ENCODE data around the gene CLDN18. TPM values are rescaled to one million over a fixed set of nuclear protein-coding genes. Genes with fewer than 3 reads are reported as not detected.

Gene CLDN18
- total RNA-seq, 1 donor from 2014 or later: 19.5 TPM

GRCh38 chr3:137978328-137978727 lies 31.6 kb upstream of the CLDN18 start:
- no peak for DNase-seq (ENCODE audit: low spot score, unreplicated experiment)
- H3K36me3 Mint-ChIP-seq (ENCODE audit: insufficient read depth): no peaks in the 10 kb centered on the region
- H3K27me3 Mint-ChIP-seq: no peaks in the 10 kb centered on the region
- no peaks in the 10 kb centered on the region for H3K9me3 Mint-ChIP-seq (ENCODE audit: low read depth)
- no peak overlapping the region for H3K4me3 Mint-ChIP-seq (ENCODE audit: low read depth)
- H3K27ac Mint-ChIP-seq: no peak overlapping the region
- TF ChIP-seq CTCF (IDR thresholded peaks at IDR 0.05; ENCODE audit: unreplicated experiment): no peak
- H3K4me1 Mint-ChIP-seq (ENCODE audit: low read depth): peaks cover 2% of the 10 kb centered on the region

GRCh38 chr3:137987723-137988122 lies 22.2 kb upstream of the CLDN18 start:
- no peaks in the 10 kb centered on the region for H3K27me3 Mint-ChIP-seq

GRCh38 chr3:137988152-137988551 lies 21.8 kb upstream of the CLDN18 start:
- H3K27me3 Mint-ChIP-seq: no peaks in the 10 kb centered on the region
- peaks cover 1% of the 10 kb centered on the region for H3K9me3 Mint-ChIP-seq (ENCODE audit: low read depth)
- no peak overlapping the region for H3K4me3 Mint-ChIP-seq (ENCODE audit: low read depth)
- no peak overlapping the region for H3K27ac Mint-ChIP-seq
- peaks cover 2% of the 10 kb centered on the region for H3K36me3 Mint-ChIP-seq (ENCODE audit: insufficient read depth)
- H3K4me1 Mint-ChIP-seq (ENCODE audit: low read depth): peaks cover 19% of the 10 kb centered on the region
- DNase-seq (ENCODE audit: low spot score, unreplicated experiment): no peak
- no peak for TF ChIP-seq CTCF (IDR thresholded peaks at IDR 0.05; ENCODE audit: unreplicated experiment)

More at GRCh38 chr3:137987723-137988122, 22.2 kb upstream of the CLDN18 start:
- H3K27ac Mint-ChIP-seq: peak overlapping the region; percentile 76
- peaks cover 19% of the 10 kb centered on the region for H3K4me1 Mint-ChIP-seq (ENCODE audit: low read depth)
- DNase-seq (ENCODE audit: low spot score, unreplicated experiment): no peak
- H3K9me3 Mint-ChIP-seq (ENCODE audit: low read depth): no peaks in the 10 kb centered on the region
- no peak overlapping the region for H3K4me3 Mint-ChIP-seq (ENCODE audit: low read depth)
- peaks cover 2% of the 10 kb centered on the region for H3K36me3 Mint-ChIP-seq (ENCODE audit: insufficient read depth)
- no peak for TF ChIP-seq CTCF (IDR thresholded peaks at IDR 0.05; ENCODE audit: unreplicated experiment)

GRCh38 chr3:137988982-137989381 lies 21.0 kb upstream of the CLDN18 start:
- Mint-ChIP-seq H3K27ac (peak overlapping the region; percentile 31), H3K9me3 (ENCODE audit: low read depth) (peaks cover 7% of the 10 kb centered on the region), H3K27me3 (no peaks in the 10 kb centered on the region), H3K4me1 (ENCODE audit: low read depth) (peaks cover 19% of the 10 kb centered on the region), H3K36me3 (ENCODE audit: insufficient read depth) (peaks cover 2% of the 10 kb centered on the region), H3K4me3 (ENCODE audit: low read depth) (no peak overlapping the region)
- no peak for DNase-seq (ENCODE audit: low spot score, unreplicated experiment)
- no peak for TF ChIP-seq CTCF (IDR thresholded peaks at IDR 0.05; ENCODE audit: unreplicated experiment)

GRCh38 chr3:137990427-137990826 lies 19.5 kb upstream of the CLDN18 start:
- Mint-ChIP-seq H3K4me1 (ENCODE audit: low read depth) (peaks cover 19% of the 10 kb centered on the region), H3K27me3 (no peaks in the 10 kb centered on the region), H3K4me3 (ENCODE audit: low read depth) (no peak overlapping the region), H3K36me3 (ENCODE audit: insufficient read depth) (peaks cover 7% of the 10 kb centered on the region), H3K9me3 (ENCODE audit: low read depth) (peaks cover 17% of the 10 kb centered on the region), H3K27ac (no peak overlapping the region)
- no peak for TF ChIP-seq CTCF (IDR thresholded peaks at IDR 0.05; ENCODE audit: unreplicated experiment)
- no peak for DNase-seq (ENCODE audit: low spot score, unreplicated experiment)
